GM12801 (cell line): ENCODE data around the gene BTN3A1.

Source experiments
- CTCF ChIP-seq: IDR thresholded peaks from one replicate; pipeline ENCODE4 v1.5.1; 2011; ENCODE audit warnings: control low read depth; ENCODE audit not compliant: insufficient read length; ENCODE audit errors: extremely low read depth

The BTN3A1 gene

GRCh38 chr6:26430787-26431186, 28.7 kb downstream of the BTN3A1 start:
- TF ChIP-seq CTCF = no peak

GRCh38 chr6:26431258-26432172, 29.4 kb downstream of the BTN3A1 start:
- no peak for TF ChIP-seq CTCF

- no peak for TF ChIP-seq CTCF
These were observed 30.6 kb downstream of the BTN3A1 start for GRCh38 chr6:26432627-26433201.

DNA sequence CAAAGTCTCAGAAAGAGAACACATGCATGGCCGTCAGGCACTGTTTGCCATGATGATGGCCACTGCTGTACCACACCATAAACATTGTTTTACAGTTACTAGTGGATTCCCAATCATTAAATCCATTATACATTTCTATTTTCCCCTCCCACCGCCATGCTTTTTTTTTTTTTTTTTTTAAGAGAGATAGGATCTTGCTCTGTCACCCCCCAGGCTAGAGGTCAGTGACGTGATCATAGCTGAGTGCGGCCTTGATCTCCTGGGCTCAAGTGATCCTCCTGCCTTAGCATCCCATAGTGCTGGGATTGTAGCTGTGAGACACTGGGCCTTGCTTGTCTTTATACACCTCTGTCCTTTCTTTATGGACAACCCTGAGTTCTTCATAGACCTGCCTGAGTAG, 33.9 kb downstream of the BTN3A1 start:
- TF ChIP-seq CTCF = no peak

- no peak for TF ChIP-seq CTCF
These were observed 35.5 kb downstream of the BTN3A1 start for GRCh38 chr6:26437550-26437949.

- no peak for TF ChIP-seq CTCF
These were observed 35.9 kb downstream of the BTN3A1 start for GRCh38 chr6:26438000-26438399.

- no peak for TF ChIP-seq CTCF
These were observed 37.4 kb downstream of the BTN3A1 start for GRCh38 chr6:26439151-26440125.
